PC-3 (cell line): ENCODE results near the gene FAM13A. TPM values are rescaled to one million over a fixed set of nuclear protein-coding genes. Genes with fewer than 3 reads are reported as not detected.

ENCODE experiments used
- ATAC-seq: fragments of 200-7000 bp; cut with Tn5 transposase; 2 replicates; pipeline ENCODE4 v1.9.1; 2020; ENCODE audit warnings: mild to moderate bottlenecking, moderate library complexity
- BruUV-seq: library from RNA; stranded (reverse); fragments of 400-500 nt; replicated peaks from 2 replicates; lab custom pipeline; 2021; lab: Mats Ljungman, UMichigan
- CTCF ChIA-PET: fragments of 300-600 bp; sonication (Branson Sonifier 250); formaldehyde crosslinking; loops from one replicate; lab custom pipeline; 2022; ENCODE audit warnings: antibody characterized with exemption; lab: Charles Lee
- POLR2A ChIA-PET: fragments of 300-600 bp; sonication (Branson Sonifier 250); formaldehyde crosslinking; loops from one replicate; lab custom pipeline; 2022; ENCODE audit warnings: antibody characterized with exemption; ENCODE audit not compliant: unreplicated experiment; lab: Charles Lee
- DNase-seq: peaks from one replicate; pipeline ENCODE4 v3.0.0-alpha.2; 2015
- H2AFZ ChIP-seq: fragments of 300-600 bp; sonication (generic); 2 replicates; pipeline ENCODE4 v1.6.0; 2016; ENCODE audit warnings: antibody characterized with exemption, low read length
- H3F3A ChIP-seq: fragments of 300-600 bp; sonication (generic); one replicate; pipeline ENCODE4 v1.6.0; 2017; ENCODE audit warnings: antibody characterized with exemption, low read length, control low read depth, mild to moderate bottlenecking; ENCODE audit not compliant: unreplicated experiment
- H3K27ac ChIP-seq: fragments of 300-600 bp; sonication (generic); 2 replicates; pipeline ENCODE4 v1.5.1; 2016; ENCODE audit warnings: mild to moderate bottlenecking, low read length
- H3K27me3 ChIP-seq: fragments of 300-600 bp; sonication (generic); 2 replicates; pipeline ENCODE4 v1.6.1; 2016; ENCODE audit warnings: low read length, mixed read lengths
- H3K36me3 ChIP-seq: fragments of 300-600 bp; sonication (generic); 2 replicates; pipeline ENCODE4 v1.6.1; 2016; ENCODE audit warnings: low read depth, mixed run types, low read length, mixed read lengths
- H3K4me1 ChIP-seq: fragments of 300-600 bp; sonication (generic); 2 replicates; pipeline ENCODE4 v1.5.1; 2016; ENCODE audit warnings: low read length; ENCODE audit not compliant: insufficient read depth
- H3K4me2 ChIP-seq: fragments of 300-600 bp; sonication (generic); 2 replicates; pipeline ENCODE4 v1.6.0; 2016; ENCODE audit warnings: low read length
- H3K4me3 ChIP-seq: fragments of 300-600 bp; sonication (generic); 2 replicates; pipeline ENCODE4 v1.5.1; 2016; ENCODE audit warnings: mild to moderate bottlenecking, low read length, mixed read lengths
- H3K79me2 ChIP-seq: fragments of 300-600 bp; sonication (generic); 2 replicates; pipeline ENCODE4 v1.6.1; 2017; ENCODE audit warnings: low read length, mixed read lengths
- H3K9ac ChIP-seq: fragments of 300-600 bp; sonication (generic); 2 replicates; pipeline ENCODE4 v1.6.0; 2016; ENCODE audit warnings: mild to moderate bottlenecking, low read length
- H3K9me2 ChIP-seq: fragments of 300-600 bp; sonication (generic); replicated peaks from 2 replicates; pipeline ENCODE4 v1.6.1; 2016; ENCODE audit warnings: mixed run types, low read length, mixed read lengths
- H3K9me3 ChIP-seq: fragments of 300-600 bp; sonication (generic); 2 replicates; pipeline ENCODE4 v1.6.1; 2016; ENCODE audit warnings: low read length, mixed read lengths
- H4K20me1 ChIP-seq: fragments of 300-600 bp; sonication (generic); 2 replicates; pipeline ENCODE4 v1.6.1; 2016; ENCODE audit warnings: low read length, mixed read lengths
- EZH2 ChIP-seq: fragments of 300-600 bp; sonication (generic); IDR thresholded peaks from one replicate; pipeline ENCODE4 v1.6.1; 2017; ENCODE audit warnings: antibody characterized with exemption, mild to moderate bottlenecking, low read length; ENCODE audit not compliant: unreplicated experiment
- EZH2phosphoT487 ChIP-seq: fragments of 300-600 bp; sonication (generic); IDR thresholded peaks from 2 replicates; pipeline ENCODE4 v1.6.1; 2018; ENCODE audit warnings: mild to moderate bottlenecking, antibody characterized with exemption, low read length, borderline replicate concordance
- intact Hi-C: fragments of 100-400 bp; cut with micrococcal nuclease; formaldehyde crosslinking; loops from 2 replicates; pipeline ENCODE4 v1.9.0; 2023
- total RNA-seq: library from RNA; depleted of rRNA; stranded (reverse); fragments of >200 nt; gene quantifications from 2 replicates; pipeline ENCODE4 v1.2.3, GENCODE V29; 2014
- TF ChIP-seq, protein P1 (sequence below): fragments of 300-600 bp; sonication (generic); conservative IDR thresholded peaks from 2 replicates; pipeline ENCODE4 v1.5.1; 2017; ENCODE audit warnings: antibody characterized with exemption, low read depth, mild to moderate bottlenecking, low read length

Gene FAM13A
- total RNA-seq, 1 experiment from 2014 or later = 8.6 TPM

DNA sequence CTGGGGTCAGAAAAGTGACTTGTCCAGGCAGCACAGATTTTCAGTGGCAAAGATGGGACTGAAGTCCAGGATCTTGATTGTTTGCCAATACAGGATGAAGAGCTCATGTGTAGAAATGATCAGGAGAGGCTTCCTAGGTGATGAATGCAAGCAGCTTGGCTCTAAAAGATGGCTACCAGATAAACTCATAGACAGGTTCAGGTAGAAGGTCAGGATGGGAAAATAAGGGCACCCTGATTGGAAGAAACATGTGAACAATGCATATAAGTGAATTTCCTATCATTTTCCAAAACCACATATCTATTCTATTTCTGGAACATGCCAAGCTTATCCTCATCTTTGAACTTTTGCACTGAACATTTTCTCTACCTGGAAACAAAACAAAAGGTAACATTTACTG, 87.7 kb downstream of the FAM13A start:
- no peak for DNase-seq
- no peaks in the 10 kb centered on the region for H3K9me3 ChIP-seq
- H3F3A ChIP-seq = peaks cover under 1% of the 10 kb centered on the region
- no peak for ATAC-seq
- no TSS peak for BruUV-seq
- no peaks in the 10 kb centered on the region for H3K27me3 ChIP-seq
- ChIA-PET POLR2A (no interaction called here), CTCF (no interaction called here)
- no peak overlapping the region for H3K4me3 ChIP-seq
- no peaks in the 10 kb centered on the region for H3K79me2 ChIP-seq
- H3K27ac ChIP-seq = no peak overlapping the region
- no peak overlapping the region for H3K4me2 ChIP-seq
- H3K36me3 ChIP-seq = no peaks in the 10 kb centered on the region
- intact Hi-C loops = loop anchor here (10.0 kb wide), 1 partner anchor 264 kb away; no protein-coding TSS in a partner anchor
- TF ChIP-seq, protein P1, sequence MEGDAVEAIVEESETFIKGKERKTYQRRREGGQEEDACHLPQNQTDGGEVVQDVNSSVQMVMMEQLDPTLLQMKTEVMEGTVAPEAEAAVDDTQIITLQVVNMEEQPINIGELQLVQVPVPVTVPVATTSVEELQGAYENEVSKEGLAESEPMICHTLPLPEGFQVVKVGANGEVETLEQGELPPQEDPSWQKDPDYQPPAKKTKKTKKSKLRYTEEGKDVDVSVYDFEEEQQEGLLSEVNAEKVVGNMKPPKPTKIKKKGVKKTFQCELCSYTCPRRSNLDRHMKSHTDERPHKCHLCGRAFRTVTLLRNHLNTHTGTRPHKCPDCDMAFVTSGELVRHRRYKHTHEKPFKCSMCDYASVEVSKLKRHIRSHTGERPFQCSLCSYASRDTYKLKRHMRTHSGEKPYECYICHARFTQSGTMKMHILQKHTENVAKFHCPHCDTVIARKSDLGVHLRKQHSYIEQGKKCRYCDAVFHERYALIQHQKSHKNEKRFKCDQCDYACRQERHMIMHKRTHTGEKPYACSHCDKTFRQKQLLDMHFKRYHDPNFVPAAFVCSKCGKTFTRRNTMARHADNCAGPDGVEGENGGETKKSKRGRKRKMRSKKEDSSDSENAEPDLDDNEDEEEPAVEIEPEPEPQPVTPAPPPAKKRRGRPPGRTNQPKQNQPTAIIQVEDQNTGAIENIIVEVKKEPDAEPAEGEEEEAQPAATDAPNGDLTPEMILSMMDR = no peak
- TF ChIP-seq EZH2 (no peak), EZH2phosphoT487 (no peak)
- H3K9me2 ChIP-seq = no peaks in the 10 kb centered on the region
- no peak overlapping the region for H3K9ac ChIP-seq
- no peak overlapping the region for H2AFZ ChIP-seq
- H3K4me1 ChIP-seq = peaks cover 22% of the 10 kb centered on the region
- no peaks in the 10 kb centered on the region for H4K20me1 ChIP-seq

DNA sequence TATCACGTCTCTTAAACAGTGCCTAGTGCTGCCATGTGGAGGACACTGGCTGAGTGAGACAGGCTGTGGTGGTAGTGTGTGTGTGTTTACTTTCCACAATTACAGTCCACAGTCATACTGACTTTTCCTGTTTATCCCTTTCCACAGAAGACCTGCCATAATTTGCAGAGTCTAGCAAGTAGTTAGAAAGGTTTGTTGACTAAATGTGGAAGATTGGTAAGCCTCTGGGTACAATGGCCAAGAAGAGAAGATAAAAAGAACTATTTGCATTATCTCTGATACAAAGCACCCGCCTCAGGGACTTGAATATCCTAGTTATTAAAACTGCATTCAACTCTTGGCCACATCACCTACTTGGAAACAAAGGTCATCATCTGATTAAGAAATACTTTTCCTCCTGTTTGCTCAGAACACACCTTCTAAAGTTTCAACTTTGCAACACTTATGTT, 89.1 kb downstream of the FAM13A start:
- H3K4me1 ChIP-seq = peaks cover 35% of the 10 kb centered on the region
- peak overlapping the region; percentile 27; the same call in 1 of the 2 replicates for H3K27ac ChIP-seq
- H3F3A ChIP-seq = peaks cover 6% of the 10 kb centered on the region
- intact Hi-C loops = loop anchor here (10.0 kb wide), 1 partner anchor 263 kb away; no protein-coding TSS in a partner anchor
- no peak overlapping the region for H3K9ac ChIP-seq
- no peak overlapping the region for H2AFZ ChIP-seq
- no peaks in the 10 kb centered on the region for H3K27me3 ChIP-seq
- no peaks in the 10 kb centered on the region for H4K20me1 ChIP-seq
- H3K9me3 ChIP-seq = no peaks in the 10 kb centered on the region
- H3K36me3 ChIP-seq = no peaks in the 10 kb centered on the region
- H3K79me2 ChIP-seq = no peaks in the 10 kb centered on the region
- peak overlapping the region; percentile 34 for H3K4me2 ChIP-seq
- H3K9me2 ChIP-seq = no peaks in the 10 kb centered on the region
- peak; percentile 31 for DNase-seq
- no peak overlapping the region for H3K4me3 ChIP-seq
- BruUV-seq = no TSS peak
- POLR2A ChIA-PET = no interaction called here
- ATAC-seq = no peak
- CTCF ChIA-PET = no interaction called here
- TF ChIP-seq, protein P1 = no peak
- TF ChIP-seq EZH2phosphoT487 = no peak
- TF ChIP-seq EZH2 = no peak

DNA sequence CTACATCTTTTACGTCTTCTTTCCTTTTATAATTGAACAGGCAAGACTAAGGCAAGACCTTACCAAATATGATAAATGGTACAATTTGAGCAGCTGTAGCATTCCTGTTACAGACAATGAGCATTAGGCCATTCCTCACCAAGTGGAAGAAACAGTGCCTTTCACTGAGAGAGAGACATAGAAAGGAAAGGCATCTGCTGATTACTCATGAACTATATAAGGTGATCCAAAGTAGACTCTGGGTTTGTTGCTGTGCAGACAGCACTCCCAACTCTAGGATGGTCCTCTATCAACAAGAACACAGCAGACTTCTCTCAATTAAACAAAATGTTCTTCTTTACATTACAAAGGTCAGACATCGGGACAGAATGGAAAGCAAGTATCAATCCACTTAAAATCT, 91.9 kb downstream of the FAM13A start:
- no peaks in the 10 kb centered on the region for H3K9me3 ChIP-seq
- no peaks in the 10 kb centered on the region for H3K27me3 ChIP-seq
- no peak overlapping the region for H2AFZ ChIP-seq
- no peaks in the 10 kb centered on the region for H3K79me2 ChIP-seq
- H3K4me2 ChIP-seq = no peak overlapping the region
- TF ChIP-seq EZH2phosphoT487 (no peak), EZH2 (no peak)
- TF ChIP-seq, protein P1 = no peak
- DNase-seq (no peak), ATAC-seq (no peak)
- H4K20me1 ChIP-seq = no peaks in the 10 kb centered on the region
- H3K27ac ChIP-seq = no peak overlapping the region
- H3K4me3 ChIP-seq = no peak overlapping the region
- H3F3A ChIP-seq = peaks cover 6% of the 10 kb centered on the region
- peaks cover 49% of the 10 kb centered on the region for H3K4me1 ChIP-seq
- ChIA-PET POLR2A (no interaction called here), CTCF (no interaction called here)
- no peaks in the 10 kb centered on the region for H3K36me3 ChIP-seq
- no peak overlapping the region for H3K9ac ChIP-seq
- intact Hi-C loops = loop anchor here (10.0 kb wide), 1 partner anchor 260 kb away; no protein-coding TSS in a partner anchor
- BruUV-seq = no TSS peak
- no peaks in the 10 kb centered on the region for H3K9me2 ChIP-seq
